ENCODE data around the gene TAP2.

DNA sequence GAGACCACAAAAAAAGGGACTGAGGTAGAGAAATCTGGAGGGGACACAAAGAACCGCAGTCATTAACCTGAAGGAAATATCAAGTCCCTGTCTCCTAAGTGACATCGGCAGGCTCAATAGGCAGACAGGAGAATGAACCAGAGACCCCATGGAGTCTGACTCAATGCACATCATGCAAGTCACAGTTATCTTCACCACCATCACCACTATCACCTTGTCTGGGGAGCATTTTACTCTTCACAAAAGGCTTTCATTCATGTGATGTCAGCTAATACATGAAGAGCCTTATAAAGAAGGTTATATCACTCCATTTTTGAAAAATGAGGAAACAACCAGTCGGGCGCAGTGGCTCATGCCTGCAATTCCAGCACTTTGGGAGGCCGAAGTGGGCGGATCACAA, 10.6 kb upstream of the TAP2 start:
- TF ChIP-seq EZH2phosphoT487 (IDR thresholded peaks at IDR 0.05; ENCODE audit: insufficient read depth, low read depth) (no peak), EZH2 (IDR thresholded peaks at IDR 0.05; ENCODE audit: insufficient read depth, poor library complexity, severe bottlenecking) (no peak)

All from GM23248 (cell line).